ENCODE results near the gene SLC1A4. TPM values are rescaled to one million over a fixed set of nuclear protein-coding genes. Genes with fewer than 3 reads are reported as not detected.
"Not testable (repeated sequence)": the region's sequence is repeated elsewhere in the genome, so short reads cannot be mapped to it uniquely, and the experiment has no call there.

The SLC1A4 gene
- total and polyA plus RNA-seq, 8 donors = 1.3 to 30.1 (median 6.4) TPM

DNA sequence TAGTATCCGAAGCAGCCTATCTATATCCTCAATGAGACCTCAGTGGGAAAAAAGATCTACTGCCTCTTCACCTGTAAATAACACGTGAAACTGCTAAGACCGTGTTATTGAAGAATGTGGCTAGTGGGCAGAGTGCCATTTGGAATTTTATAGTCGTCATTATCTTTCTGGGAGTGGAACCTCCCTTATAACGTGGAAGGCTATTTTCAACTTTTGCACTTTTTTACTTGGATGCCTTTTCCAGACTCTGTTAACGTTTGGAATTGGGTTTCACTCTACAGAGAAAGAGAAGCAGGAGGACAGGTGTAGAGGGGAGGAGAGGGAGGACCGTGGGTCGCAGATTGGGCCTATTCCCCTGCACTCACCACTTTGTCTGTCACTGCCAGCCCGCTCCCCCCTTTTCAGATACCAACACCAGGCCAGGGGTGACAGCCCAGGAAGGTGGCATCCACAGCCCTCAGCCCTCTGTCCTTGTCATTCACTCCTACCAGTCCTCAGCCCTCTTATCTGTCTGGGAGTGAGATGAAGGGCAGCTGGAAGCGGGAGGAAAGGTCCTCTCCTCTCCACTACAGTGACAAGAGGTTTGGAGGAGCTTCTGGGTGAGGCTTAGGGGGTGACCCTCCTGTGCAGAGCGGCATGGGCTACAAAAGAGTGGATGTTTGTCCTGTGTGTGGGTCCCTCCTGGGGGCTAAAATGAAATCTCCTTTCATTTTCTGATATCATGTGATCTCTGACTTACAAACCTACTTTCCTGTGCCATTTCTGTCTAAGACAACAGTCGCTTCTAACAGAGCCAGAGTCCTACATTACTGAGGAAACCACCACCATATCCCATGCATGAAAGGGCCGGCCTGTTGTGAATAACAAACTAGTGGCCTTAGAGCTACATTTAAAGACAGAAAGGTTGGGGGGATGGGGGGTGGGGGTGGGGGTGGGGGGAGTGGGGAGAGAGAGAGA is 43.1 kb downstream of the SLC1A4 start:
- no peak for DNase-seq
- TF ChIP-seq EP300 (IDR thresholded peaks at IDR 0.05) = no peak
- TF ChIP-seq POLR2A (IDR thresholded peaks at IDR 0.05) = no peak
- TF ChIP-seq POLR2AphosphoS5 (IDR thresholded peaks at IDR 0.05) = no peak
- TF ChIP-seq, protein P1, sequence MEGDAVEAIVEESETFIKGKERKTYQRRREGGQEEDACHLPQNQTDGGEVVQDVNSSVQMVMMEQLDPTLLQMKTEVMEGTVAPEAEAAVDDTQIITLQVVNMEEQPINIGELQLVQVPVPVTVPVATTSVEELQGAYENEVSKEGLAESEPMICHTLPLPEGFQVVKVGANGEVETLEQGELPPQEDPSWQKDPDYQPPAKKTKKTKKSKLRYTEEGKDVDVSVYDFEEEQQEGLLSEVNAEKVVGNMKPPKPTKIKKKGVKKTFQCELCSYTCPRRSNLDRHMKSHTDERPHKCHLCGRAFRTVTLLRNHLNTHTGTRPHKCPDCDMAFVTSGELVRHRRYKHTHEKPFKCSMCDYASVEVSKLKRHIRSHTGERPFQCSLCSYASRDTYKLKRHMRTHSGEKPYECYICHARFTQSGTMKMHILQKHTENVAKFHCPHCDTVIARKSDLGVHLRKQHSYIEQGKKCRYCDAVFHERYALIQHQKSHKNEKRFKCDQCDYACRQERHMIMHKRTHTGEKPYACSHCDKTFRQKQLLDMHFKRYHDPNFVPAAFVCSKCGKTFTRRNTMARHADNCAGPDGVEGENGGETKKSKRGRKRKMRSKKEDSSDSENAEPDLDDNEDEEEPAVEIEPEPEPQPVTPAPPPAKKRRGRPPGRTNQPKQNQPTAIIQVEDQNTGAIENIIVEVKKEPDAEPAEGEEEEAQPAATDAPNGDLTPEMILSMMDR (IDR thresholded peaks at IDR 0.05) = no peak
- Histone ChIP-seq H3K36me3 (no peaks in the 10 kb centered on the region), H3K4me3 (peak overlapping the region in 1 of 4 donors; percentile 18), H3K9me3 (no peaks in the 10 kb centered on the region), H3K27me3 (no peaks in the 10 kb centered on the region), H3K4me1 (peaks cover 0 to 19% (median 17%) of the 10 kb centered on the region in 4 donors), H3K27ac (peak overlapping the region in 4 of 5 donors; percentile 18 to 81 (median 47))
- WGBS, 5 donors = 49 to 62% (median 56%) methylated on average over 13 of the region's 13 CpGs
- intact Hi-C loops (cut with DNase I; ENCODE audit: low total_unique reads) = no loop called here

DNA sequence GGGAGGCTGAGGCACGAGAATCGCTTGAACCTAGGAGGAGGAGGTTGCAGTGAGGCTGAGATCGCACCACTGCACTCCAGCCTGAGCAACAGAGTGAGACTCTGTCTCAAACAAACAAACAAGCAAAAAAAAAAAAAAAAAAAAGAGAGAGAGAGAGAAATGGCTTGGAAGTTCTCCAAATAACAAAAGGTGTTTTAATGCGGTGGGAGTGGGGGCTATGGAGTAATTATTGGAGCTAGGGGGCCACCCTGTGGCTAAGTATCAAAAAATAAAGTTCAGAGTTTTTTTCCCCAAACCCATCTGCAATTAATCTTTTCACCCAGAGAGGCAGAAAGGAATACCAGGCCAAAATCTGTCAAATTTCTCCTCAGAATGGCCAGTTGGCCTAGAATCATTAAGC is 44.0 kb downstream of the SLC1A4 start:
- Histone ChIP-seq H3K27ac (no peak overlapping the region), H3K27me3 (no peaks in the 10 kb centered on the region), H3K4me1 (peaks cover 0 to 19% (median 17%) of the 10 kb centered on the region in 4 donors), H3K36me3 (no peaks in the 10 kb centered on the region), H3K9me3 (no peaks in the 10 kb centered on the region), H3K4me3 (no peak overlapping the region)
- 84 to 89% (median 88%) methylated on average over 4 of the region's 4 CpGs for WGBS, 5 donors
- no peak for TF ChIP-seq EP300 (IDR thresholded peaks at IDR 0.05)
- no peak for DNase-seq
- intact Hi-C loops (cut with DNase I; ENCODE audit: low total_unique reads) = no loop called here

DNA sequence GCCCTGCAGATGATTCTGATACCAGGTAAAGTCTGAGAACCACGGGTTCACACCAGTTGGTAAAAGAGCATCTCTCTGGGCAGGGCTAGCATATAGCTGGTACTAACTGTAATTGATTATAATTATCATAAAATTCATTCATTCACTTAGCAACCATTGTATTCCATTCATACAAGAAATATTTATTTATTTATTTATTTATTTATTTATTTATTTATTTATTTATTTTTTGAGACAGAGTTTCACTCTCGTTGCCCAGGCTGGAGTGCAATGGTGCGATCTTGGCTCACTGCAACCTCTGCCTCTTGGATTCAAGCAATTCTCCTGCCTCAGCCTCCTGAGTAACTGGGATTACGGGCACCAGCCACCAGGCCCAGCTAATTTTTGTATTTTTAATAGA is 44.5 kb downstream of the SLC1A4 start:
- H3K27ac ChIP-seq; H3K9me3 ChIP-seq; H3K4me3 ChIP-seq; H3K36me3 ChIP-seq; DNase-seq; H3K27me3 ChIP-seq; intact Hi-C loops (cut with DNase I; ENCODE audit: low total_unique reads): not testable (repeated sequence)
- WGBS, 5 donors = 95 to 96% (median 95%) methylated on average over 4 of the region's 4 CpGs
- peaks cover 0 to 19% (median 17%) of the 10 kb centered on the region in 4 donors for H3K4me1 ChIP-seq

DNA sequence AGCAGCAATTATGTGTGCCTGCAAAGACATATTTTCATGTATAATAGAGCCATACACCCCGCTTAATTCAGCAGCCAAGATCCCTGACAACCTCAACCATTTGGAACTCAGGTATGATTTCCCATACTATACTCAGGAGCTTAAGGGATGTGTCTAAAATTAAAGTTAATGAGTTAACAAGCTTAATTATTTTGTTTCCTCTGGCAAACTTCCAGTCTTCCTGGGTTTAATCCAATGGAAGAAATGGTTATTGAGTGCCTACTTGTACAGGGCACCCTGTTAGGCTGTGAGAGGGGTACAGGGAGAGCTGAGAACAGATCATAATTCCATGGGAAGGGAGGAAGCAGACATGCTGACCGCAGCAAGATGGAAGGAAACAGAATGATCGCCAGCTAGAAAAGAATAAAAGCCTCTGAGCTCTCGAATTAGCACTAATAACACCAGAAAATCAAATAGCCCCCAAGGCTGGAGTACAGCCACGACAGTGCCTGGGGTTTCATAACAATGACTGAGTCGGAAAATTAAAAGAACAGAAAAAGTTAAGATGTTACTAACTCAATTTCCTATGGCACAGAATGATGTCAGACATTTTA is 46.2 kb downstream of the SLC1A4 start:
- H3K9me3 ChIP-seq = no peaks in the 10 kb centered on the region
- TF ChIP-seq POLR2AphosphoS5 (IDR thresholded peaks at IDR 0.05) (no peak), EP300 (IDR thresholded peaks at IDR 0.05) (no peak), POLR2A (IDR thresholded peaks at IDR 0.05) (no peak)
- TF ChIP-seq, protein P1 (IDR thresholded peaks at IDR 0.05) = no peak
- H3K27ac ChIP-seq = no peak overlapping the region
- H3K4me3 ChIP-seq = no peak overlapping the region
- peaks cover 0 to 24% (median 19%) of the 10 kb centered on the region in 4 donors for H3K4me1 ChIP-seq
- no peaks in the 10 kb centered on the region for H3K27me3 ChIP-seq
- no peak for DNase-seq
- no peaks in the 10 kb centered on the region for H3K36me3 ChIP-seq
- WGBS, 5 donors = 67 to 90% (median 80%) methylated on average over 6 of the region's 6 CpGs
- intact Hi-C loops (cut with DNase I; ENCODE audit: low total_unique reads) = no loop called here

DNA sequence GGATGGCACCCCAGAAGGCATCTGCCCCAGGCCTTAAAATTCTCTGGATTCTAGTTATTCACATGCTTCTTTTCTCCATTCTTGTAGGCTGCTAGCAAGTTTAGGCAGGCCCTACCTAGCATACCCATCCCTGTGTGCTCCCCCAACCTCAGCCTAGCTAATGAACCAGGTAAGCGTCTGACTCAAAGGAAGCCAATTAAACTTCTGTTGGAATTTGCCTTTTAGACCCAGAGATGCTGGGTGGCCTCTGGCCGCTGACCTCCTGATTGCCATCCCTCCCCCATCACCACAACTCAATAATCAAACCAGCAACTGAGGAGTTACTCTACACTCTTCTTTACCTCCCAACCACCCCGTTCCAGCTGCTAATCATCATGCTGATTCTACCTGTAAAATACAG is 48.0 kb downstream of the SLC1A4 start:
- Histone ChIP-seq H3K9me3 (no peaks in the 10 kb centered on the region), H3K27me3 (no peaks in the 10 kb centered on the region), H3K27ac (no peak overlapping the region), H3K4me3 (no peak overlapping the region), H3K36me3 (no peaks in the 10 kb centered on the region), H3K4me1 (peaks cover 0 to 12% (median 7%) of the 10 kb centered on the region in 4 donors)
- no peak for DNase-seq
- intact Hi-C loops (cut with DNase I; ENCODE audit: low total_unique reads) = no loop called here
- TF ChIP-seq, protein P1 (IDR thresholded peaks at IDR 0.05) = no peak
- TF ChIP-seq POLR2AphosphoS5 (IDR thresholded peaks at IDR 0.05) (no peak), EP300 (IDR thresholded peaks at IDR 0.05) (no peak), POLR2A (IDR thresholded peaks at IDR 0.05) (no peak)
- WGBS, 5 donors = 82 to 88% (median 85%) methylated on average over 3 of the region's 3 CpGs
